Vagina (tissue), 2 donors: ENCODE data around the gene SUMO3.

Experiments
- POLR2A ChIP-seq, 2 donors: fragments of 450-650 bp; IDR thresholded peaks; one replicate each; pipeline ENCODE4 v1.6.1; 2017; ENCODE audit warnings: antibody characterized with exemption in 2 of 2, mild to moderate bottlenecking in 2 of 2, moderate library complexity in 2 of 2
- POLR2AphosphoS5 ChIP-seq, 2 donors: sonication (generic); formaldehyde crosslinking; IDR thresholded peaks; one replicate each; pipeline ENCODE4 v1.9.0; 2017; ENCODE audit warnings: antibody characterized with exemption in 2 of 2, mild to moderate bottlenecking in 2 of 2, low read depth in 1 of 2; ENCODE audit not compliant: insufficient read depth in 1 of 2
- TF ChIP-seq, protein P1 (sequence below), 3 experiments: fragments of 450-650 bp in 2 of 3; fragments of 200-600 bp in 1 of 3; sonication (generic) in 1 of 3; IDR thresholded peaks; one replicate each; pipeline ENCODE4 v1.5.1; 2017 to 2019; ENCODE audit warnings: antibody characterized with exemption in 3 of 3, mild to moderate bottlenecking in 2 of 3, moderate library complexity in 2 of 3

DNA sequence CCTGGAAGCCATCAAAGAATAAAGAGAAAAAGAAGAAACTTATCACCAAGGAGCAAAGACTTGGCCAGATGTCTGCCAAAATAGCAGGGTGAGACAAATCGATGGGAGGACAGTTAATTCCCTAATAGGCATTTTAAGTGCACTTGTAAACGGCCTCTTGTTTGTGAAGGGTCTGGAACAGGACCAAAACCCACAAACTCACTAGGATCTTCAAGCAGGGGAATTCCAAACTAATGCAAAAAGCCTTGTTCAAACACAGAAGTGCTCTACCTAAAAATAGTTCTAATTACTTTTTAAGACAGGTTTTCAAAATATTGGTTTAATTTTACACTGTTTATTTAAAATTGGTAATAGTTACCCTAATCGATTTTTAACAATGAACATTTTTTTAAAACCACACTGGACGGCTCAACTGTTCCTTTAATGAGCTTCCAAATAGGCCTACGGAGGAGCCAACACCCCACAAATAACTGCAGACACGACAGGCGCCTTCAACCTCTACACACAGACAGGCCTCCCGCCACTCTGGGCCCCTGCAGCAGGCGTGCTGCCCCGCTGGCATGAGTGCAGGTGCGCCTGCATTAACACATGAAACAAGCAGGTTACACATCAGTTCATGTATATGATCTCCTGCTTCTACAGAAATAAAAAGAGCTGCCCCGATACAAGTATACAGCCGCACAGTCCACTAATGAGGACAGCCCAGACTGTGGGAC, 32.1 kb downstream of the SUMO3 start:
- TF ChIP-seq, protein P1, sequence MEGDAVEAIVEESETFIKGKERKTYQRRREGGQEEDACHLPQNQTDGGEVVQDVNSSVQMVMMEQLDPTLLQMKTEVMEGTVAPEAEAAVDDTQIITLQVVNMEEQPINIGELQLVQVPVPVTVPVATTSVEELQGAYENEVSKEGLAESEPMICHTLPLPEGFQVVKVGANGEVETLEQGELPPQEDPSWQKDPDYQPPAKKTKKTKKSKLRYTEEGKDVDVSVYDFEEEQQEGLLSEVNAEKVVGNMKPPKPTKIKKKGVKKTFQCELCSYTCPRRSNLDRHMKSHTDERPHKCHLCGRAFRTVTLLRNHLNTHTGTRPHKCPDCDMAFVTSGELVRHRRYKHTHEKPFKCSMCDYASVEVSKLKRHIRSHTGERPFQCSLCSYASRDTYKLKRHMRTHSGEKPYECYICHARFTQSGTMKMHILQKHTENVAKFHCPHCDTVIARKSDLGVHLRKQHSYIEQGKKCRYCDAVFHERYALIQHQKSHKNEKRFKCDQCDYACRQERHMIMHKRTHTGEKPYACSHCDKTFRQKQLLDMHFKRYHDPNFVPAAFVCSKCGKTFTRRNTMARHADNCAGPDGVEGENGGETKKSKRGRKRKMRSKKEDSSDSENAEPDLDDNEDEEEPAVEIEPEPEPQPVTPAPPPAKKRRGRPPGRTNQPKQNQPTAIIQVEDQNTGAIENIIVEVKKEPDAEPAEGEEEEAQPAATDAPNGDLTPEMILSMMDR (IDR thresholded peaks at IDR 0.05): no peak
- TF ChIP-seq POLR2AphosphoS5 (IDR thresholded peaks at IDR 0.05; ENCODE audit: insufficient read depth in 1 of 2, low read depth in 1 of 2) (no peak), POLR2A (IDR thresholded peaks at IDR 0.05) (no peak)
